ENCODE data around the gene NMNAT2. TPM values are rescaled to one million over a fixed set of nuclear protein-coding genes. Genes with fewer than 3 reads are reported as not detected.
A peak's percentile ranks its signal among the peaks of the same experiment; 100 is the strongest.

NMNAT2 gene
- total and polyA plus RNA-seq, 2 experiments from 2014 or later = 0.12 TPM; not detected in 1

DNA sequence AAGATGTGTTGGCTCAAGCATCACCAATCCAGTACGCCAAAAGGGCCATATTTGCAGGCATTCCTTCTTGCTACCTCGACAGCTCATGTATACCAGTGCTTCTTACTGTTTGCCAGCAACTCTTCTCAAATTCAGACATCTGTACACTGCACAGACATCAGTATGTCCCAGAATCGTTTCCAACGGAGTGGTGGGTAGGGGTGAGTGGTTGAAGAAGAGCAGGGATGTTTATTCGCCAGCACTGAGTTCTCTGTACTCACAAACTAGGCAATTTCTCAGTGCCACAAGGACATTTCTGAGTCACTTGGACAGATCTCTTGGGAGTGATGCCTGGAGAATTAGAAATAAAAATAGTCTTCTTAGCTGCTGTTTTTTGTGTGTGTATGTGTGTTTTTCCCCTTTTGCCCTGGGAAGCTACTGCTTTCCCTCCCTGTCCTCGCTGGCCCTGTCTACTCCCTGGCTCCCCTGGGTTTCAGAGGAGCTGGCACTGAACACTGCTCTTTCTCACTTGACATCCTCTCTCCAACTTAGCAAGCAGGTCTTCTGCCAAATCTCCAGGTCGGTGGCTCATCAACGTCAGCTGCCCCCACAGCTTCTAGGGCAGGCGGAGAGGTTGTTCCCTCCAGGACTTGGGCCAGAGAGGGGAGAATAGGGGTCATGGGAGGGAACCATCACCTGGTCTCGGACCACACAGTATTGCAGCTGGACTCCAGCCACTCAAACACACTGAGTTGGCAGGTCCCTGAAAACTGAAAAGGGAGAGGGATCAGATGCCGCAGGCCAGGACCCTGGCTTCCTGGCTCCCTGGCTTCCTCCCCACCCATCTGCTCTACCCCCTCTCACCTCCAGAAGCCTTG is 90.5 kb downstream of the NMNAT2 start:
- TF ChIP-seq, protein P1, sequence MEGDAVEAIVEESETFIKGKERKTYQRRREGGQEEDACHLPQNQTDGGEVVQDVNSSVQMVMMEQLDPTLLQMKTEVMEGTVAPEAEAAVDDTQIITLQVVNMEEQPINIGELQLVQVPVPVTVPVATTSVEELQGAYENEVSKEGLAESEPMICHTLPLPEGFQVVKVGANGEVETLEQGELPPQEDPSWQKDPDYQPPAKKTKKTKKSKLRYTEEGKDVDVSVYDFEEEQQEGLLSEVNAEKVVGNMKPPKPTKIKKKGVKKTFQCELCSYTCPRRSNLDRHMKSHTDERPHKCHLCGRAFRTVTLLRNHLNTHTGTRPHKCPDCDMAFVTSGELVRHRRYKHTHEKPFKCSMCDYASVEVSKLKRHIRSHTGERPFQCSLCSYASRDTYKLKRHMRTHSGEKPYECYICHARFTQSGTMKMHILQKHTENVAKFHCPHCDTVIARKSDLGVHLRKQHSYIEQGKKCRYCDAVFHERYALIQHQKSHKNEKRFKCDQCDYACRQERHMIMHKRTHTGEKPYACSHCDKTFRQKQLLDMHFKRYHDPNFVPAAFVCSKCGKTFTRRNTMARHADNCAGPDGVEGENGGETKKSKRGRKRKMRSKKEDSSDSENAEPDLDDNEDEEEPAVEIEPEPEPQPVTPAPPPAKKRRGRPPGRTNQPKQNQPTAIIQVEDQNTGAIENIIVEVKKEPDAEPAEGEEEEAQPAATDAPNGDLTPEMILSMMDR (IDR thresholded peaks at IDR 0.05; ENCODE audit: low read depth, low read length) = no peak
- no peak for DNase-seq (ENCODE audit: low read depth in 1 of 2, low spot score in 1 of 2)

DNA sequence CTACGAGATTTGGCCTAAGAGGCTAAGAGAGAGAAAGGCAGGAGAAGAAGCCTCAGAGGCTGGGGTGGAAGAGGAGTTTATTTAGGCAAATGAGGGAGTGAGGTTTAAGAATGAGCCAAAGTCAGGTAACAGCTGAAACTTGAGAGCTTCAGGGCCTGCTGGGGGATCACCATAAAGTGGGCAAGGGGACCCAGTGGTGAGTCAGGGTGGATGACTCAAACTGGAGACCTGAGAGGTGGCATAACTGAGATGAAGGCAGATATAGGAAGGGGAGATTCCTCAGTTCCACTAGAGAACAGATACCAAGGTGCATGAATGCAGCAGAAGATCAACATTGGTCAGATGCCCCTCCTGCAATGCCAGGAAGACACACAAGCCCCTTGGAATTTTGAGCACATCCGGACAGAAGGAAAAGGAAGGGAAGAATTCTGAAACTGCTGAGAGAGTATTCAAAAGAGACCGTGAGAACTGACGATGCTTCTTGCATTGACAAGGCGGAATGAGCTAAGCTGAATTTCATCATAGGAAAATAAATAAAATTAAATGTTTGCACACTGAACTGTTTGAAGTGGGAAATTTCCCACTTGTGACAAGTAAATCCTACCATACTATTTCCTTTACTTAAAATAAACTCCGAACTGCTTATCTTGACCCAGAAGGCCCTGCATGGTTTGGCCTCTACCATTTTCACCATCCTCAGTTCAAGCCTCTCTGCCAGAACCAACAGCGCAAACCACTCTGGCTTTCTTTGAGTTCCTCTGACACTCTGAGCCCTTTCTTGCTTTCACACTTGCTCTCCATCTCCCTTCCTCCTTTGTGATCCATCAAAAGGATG is 94.1 kb downstream of the NMNAT2 start:
- Histone ChIP-seq H3K27ac (no peak overlapping the region), H3K9me3 (ENCODE audit: low read depth) (no peaks in the 10 kb centered on the region), H3K36me3 (no peaks in the 10 kb centered on the region), H3K4me3 (no peak overlapping the region), H3K27me3 (no peaks in the 10 kb centered on the region), H3K4me1 (ENCODE audit: low read depth) (no peaks in the 10 kb centered on the region)
- TF ChIP-seq, protein P1 (IDR thresholded peaks at IDR 0.05; ENCODE audit: low read depth, low read length) = no peak
- DNase-seq (ENCODE audit: low read depth in 1 of 2, low spot score in 1 of 2) = no peak

More for the DNA sequence above, 90.5 kb downstream of the NMNAT2 start:
- Histone ChIP-seq H3K4me3 (no peak overlapping the region), H3K27me3 (no peaks in the 10 kb centered on the region), H3K27ac (no peak overlapping the region), H3K36me3 (no peaks in the 10 kb centered on the region), H3K4me1 (ENCODE audit: low read depth) (peaks cover 17% of the 10 kb centered on the region), H3K9me3 (ENCODE audit: low read depth) (no peaks in the 10 kb centered on the region)

DNA sequence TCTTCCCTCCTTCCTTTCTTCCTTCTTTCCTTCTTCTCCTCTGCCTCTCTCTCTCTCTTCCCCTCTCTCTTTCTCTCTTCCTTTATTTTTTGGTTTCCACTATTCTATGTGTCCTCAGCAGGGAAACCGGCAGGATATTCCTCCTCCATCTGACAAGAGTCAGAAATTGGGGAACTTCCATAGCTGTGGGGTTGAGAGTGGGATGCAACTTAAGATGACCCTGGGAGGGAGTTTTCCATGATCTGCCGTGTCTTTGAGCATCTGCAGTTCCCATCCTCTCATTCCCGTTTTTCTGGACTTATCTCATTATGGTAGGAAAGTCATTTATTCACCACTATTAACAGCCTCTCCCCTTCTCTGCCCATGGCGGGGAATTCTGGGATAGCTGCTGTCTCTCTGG is 98.6 kb downstream of the NMNAT2 start:
- Histone ChIP-seq H3K4me1 (ENCODE audit: low read depth) (no peaks in the 10 kb centered on the region), H3K4me3 (no peak overlapping the region), H3K27me3 (no peaks in the 10 kb centered on the region), H3K36me3 (no peaks in the 10 kb centered on the region), H3K27ac (no peak overlapping the region), H3K9me3 (ENCODE audit: low read depth) (no peaks in the 10 kb centered on the region)
- DNase-seq (ENCODE audit: low read depth in 1 of 2, low spot score in 1 of 2) = no peak
- TF ChIP-seq, protein P1 (IDR thresholded peaks at IDR 0.05; ENCODE audit: low read depth, low read length) = no peak

DNA sequence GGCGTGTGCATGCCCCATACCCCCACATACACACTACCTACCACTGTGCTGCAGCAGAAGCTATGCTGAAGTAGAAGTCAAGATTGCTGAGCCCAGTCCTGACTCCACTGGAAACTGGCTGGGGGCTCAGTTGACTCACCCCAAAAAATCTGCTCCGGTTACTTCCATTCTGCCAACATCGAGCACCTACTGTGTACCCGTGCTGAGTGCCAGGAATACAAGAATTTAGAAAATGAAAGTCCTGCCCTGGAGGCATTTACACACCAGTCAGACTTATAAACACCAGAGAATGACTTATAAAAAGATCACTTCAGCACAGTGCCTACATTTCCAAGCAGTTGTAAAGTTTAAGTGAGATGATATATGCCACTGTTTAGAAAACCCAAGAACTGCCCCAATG is 99.1 kb downstream of the NMNAT2 start:
- Histone ChIP-seq H3K9me3 (ENCODE audit: low read depth) (no peaks in the 10 kb centered on the region), H3K27ac (no peak overlapping the region), H3K27me3 (no peaks in the 10 kb centered on the region), H3K4me1 (ENCODE audit: low read depth) (no peaks in the 10 kb centered on the region), H3K4me3 (no peak overlapping the region), H3K36me3 (no peaks in the 10 kb centered on the region)
- TF ChIP-seq, protein P1 (IDR thresholded peaks at IDR 0.05; ENCODE audit: low read depth, low read length) = no peak
- DNase-seq (ENCODE audit: low read depth in 1 of 2, low spot score in 1 of 2) = no peak

DNA sequence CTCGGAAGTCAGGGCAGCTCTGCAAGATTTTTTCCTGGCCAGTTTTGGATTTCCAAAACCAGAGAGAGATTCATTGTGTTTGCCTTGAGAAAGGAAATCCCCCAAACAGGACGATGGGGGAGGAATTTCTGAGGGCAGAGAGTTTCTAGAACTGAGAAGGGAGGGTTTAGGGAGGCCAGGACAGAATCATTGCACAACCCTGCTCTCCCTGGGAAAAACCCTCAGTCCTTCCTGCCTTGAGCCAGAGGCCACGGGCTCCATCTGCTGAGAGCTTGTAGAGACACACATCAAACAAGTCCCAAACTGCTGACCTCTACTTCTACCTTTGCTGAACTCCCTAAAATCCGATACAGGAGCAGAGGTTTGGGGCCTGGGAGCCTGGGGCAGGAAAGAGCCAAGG is 99.7 kb downstream of the NMNAT2 start:
- no peaks in the 10 kb centered on the region for H3K9me3 ChIP-seq (ENCODE audit: low read depth)
- no peaks in the 10 kb centered on the region for H3K27me3 ChIP-seq
- peak; percentile 44 to 97 for DNase-seq (ENCODE audit: low read depth in 1 of 2, low spot score in 1 of 2)
- no peaks in the 10 kb centered on the region for H3K36me3 ChIP-seq
- no peak overlapping the region for H3K27ac ChIP-seq
- H3K4me3 ChIP-seq = no peak overlapping the region
- H3K4me1 ChIP-seq (ENCODE audit: low read depth) = no peaks in the 10 kb centered on the region
- TF ChIP-seq, protein P1 (IDR thresholded peaks at IDR 0.05; ENCODE audit: low read depth, low read length) = peak; percentile 85

Data from cardiac muscle cell (in vitro differentiated cells and primary cell).